ENCODE data around the gene FBXO17.

DNA sequence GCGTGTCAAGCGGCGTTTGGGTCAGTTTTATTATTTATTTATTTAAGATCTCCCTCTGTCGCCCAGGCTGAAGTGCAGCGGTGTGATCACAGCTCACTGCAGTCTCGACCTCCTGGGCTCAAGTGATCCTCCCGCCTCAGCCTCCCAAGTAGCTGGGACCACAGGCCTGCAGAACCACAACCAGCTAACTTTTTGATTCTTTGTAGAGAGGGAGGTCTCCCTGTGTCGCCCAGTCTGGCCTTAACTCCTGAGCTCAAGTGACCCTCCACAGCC is 44.1 kb downstream of the FBXO17 start:
- TF ChIP-seq EZH2 (IDR thresholded peaks at IDR 0.05; ENCODE audit: borderline replicate concordance, insufficient read depth, low read depth, low read length, poor library complexity, severe bottlenecking) (no peak), CTCF (IDR thresholded peaks at IDR 0.05) (no peak)

Data from B cell (primary cell).